PFSK-1 (cell line): ENCODE results near the gene FAM124A.

Experiments
- POLR2AphosphoS5 ChIP-seq: IDR thresholded peaks from 2 replicates; pipeline ENCODE4 v1.6.1; 2012; ENCODE audit warnings: low read depth, mild to moderate bottlenecking, control low read depth, low read length, moderate library complexity
- TAF1 ChIP-seq: IDR thresholded peaks from 2 replicates; pipeline ENCODE4 v1.6.1; 2012; ENCODE audit warnings: low read length, control low read depth, borderline replicate concordance; ENCODE audit not compliant: insufficient read depth
- TF ChIP-seq, protein P1 (sequence below), 2 experiments: IDR thresholded peaks; 2 replicates each; pipeline versions ENCODE4 v1.6.1 to v1.8.0; 2011 to 2012; ENCODE audit warnings: low read depth in 2 of 2, low read length in 2 of 2, control low read depth in 1 of 2, inconsistent platforms in 1 of 2, mild to moderate bottlenecking in 1 of 2, moderate library complexity in 1 of 2; ENCODE audit not compliant: insufficient read depth in 1 of 2

GRCh38 chr13:51246025-51246417 is 23.8 kb downstream of the FAM124A start:
- TF ChIP-seq POLR2AphosphoS5 (no peak), TAF1 (no peak)
- TF ChIP-seq, protein P1, sequence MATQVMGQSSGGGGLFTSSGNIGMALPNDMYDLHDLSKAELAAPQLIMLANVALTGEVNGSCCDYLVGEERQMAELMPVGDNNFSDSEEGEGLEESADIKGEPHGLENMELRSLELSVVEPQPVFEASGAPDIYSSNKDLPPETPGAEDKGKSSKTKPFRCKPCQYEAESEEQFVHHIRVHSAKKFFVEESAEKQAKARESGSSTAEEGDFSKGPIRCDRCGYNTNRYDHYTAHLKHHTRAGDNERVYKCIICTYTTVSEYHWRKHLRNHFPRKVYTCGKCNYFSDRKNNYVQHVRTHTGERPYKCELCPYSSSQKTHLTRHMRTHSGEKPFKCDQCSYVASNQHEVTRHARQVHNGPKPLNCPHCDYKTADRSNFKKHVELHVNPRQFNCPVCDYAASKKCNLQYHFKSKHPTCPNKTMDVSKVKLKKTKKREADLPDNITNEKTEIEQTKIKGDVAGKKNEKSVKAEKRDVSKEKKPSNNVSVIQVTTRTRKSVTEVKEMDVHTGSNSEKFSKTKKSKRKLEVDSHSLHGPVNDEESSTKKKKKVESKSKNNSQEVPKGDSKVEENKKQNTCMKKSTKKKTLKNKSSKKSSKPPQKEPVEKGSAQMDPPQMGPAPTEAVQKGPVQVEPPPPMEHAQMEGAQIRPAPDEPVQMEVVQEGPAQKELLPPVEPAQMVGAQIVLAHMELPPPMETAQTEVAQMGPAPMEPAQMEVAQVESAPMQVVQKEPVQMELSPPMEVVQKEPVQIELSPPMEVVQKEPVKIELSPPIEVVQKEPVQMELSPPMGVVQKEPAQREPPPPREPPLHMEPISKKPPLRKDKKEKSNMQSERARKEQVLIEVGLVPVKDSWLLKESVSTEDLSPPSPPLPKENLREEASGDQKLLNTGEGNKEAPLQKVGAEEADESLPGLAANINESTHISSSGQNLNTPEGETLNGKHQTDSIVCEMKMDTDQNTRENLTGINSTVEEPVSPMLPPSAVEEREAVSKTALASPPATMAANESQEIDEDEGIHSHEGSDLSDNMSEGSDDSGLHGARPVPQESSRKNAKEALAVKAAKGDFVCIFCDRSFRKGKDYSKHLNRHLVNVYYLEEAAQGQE (IDR thresholded peaks at IDR 0.05; ENCODE audit: insufficient read depth in 1 of 2, low read depth in 2 of 2, low read length in 2 of 2) = no peak
